Esophagus squamous epithelium (tissue), 4 donors: ENCODE results near the gene MSX1.

Experiments
- POLR2A ChIP-seq, 4 donors: fragments of 450-650 bp; IDR thresholded peaks; one replicate each; pipeline ENCODE4 v1.6.1; 2017; ENCODE audit warnings: antibody characterized with exemption in 4 of 4, mild to moderate bottlenecking in 4 of 4, moderate library complexity in 3 of 4
- TF ChIP-seq, protein P1 (sequence below), 6 experiments: fragments of 450-650 bp in 4 of 6; fragments of 200-600 bp in 2 of 6; sonication (generic) in 2 of 6; IDR thresholded peaks; one replicate each; pipeline ENCODE4 v1.5.1; 2016 to 2019; ENCODE audit warnings: antibody characterized with exemption in 6 of 6, mild to moderate bottlenecking in 4 of 6, moderate library complexity in 4 of 6

DNA sequence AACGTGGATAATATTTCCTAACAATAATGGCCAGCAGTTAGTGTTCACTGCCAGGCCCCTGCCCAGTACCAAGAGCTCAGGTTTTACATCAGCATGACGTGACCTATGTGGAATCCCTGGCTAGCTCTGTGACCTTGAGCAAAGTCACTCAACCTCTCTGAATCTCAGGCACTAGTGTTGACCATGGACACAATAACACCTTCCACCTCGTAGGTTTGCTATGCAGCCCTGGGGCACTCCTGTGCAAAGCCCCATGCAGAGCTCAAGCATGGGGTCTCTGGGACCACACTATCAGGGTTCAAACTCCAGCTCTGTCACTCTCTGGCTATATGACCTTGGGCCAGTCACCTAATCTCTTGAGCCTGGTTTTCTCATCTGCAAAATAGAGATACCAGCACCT is 38.7 kb upstream of the MSX1 start:
- TF ChIP-seq POLR2A (IDR thresholded peaks at IDR 0.05), result no peak
- TF ChIP-seq, protein P1, sequence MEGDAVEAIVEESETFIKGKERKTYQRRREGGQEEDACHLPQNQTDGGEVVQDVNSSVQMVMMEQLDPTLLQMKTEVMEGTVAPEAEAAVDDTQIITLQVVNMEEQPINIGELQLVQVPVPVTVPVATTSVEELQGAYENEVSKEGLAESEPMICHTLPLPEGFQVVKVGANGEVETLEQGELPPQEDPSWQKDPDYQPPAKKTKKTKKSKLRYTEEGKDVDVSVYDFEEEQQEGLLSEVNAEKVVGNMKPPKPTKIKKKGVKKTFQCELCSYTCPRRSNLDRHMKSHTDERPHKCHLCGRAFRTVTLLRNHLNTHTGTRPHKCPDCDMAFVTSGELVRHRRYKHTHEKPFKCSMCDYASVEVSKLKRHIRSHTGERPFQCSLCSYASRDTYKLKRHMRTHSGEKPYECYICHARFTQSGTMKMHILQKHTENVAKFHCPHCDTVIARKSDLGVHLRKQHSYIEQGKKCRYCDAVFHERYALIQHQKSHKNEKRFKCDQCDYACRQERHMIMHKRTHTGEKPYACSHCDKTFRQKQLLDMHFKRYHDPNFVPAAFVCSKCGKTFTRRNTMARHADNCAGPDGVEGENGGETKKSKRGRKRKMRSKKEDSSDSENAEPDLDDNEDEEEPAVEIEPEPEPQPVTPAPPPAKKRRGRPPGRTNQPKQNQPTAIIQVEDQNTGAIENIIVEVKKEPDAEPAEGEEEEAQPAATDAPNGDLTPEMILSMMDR (IDR thresholded peaks at IDR 0.05), result no peak
